ENCODE data around the gene NTN5. TPM values are rescaled to one million over a fixed set of nuclear protein-coding genes. Genes with fewer than 3 reads are reported as not detected.

Gene NTN5
- total RNA-seq, 1 experiment from 2014 or later, result 0.57 TPM

DNA sequence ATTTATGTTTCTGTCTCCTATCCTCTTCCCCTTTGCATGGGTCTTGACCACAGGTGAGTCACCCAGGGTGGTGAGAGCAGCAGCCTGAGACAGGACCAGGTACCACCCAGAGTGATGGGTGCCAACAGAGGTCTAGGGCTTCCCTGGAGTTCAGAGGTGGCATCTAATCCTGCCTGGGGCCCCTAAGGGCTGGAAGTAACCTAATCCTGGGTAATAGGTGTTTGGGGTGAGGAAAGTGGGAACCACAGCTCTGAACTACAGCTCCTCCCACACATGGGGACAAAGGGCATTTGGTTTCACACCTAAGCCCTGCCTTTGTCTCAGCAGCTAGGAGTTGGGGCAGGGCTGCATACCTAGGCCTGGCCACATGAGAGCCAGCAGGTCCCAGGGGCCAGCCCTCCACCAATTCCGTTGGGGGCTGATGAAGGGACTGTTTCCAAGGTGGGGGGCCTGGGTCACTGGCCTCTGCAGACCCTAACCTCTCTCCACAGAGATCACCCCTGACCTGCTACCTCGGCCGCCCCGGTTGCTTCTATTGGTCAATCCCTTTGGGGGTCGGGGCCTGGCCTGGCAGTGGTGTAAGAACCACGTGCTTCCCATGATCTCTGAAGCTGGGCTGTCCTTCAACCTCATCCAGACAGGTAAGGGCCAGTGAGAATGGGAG is 45.5 kb downstream of the NTN5 start:
- intact Hi-C loops (cut with micrococcal nuclease; ENCODE audit: unreplicated experiment), result no loop called here
- BruUV-seq (replicated peaks), result no TSS peak
- Mint-ChIP-seq H3K4me3 (ENCODE audit: low read depth, unreplicated experiment) (no peak overlapping the region), H3K9me3 (ENCODE audit: low read depth, unreplicated experiment) (no peaks in the 10 kb centered on the region), H3K4me1 (ENCODE audit: low read depth, unreplicated experiment) (peaks cover 37% of the 10 kb centered on the region), H3K27me3 (ENCODE audit: unreplicated experiment) (no peaks in the 10 kb centered on the region), H3K36me3 (ENCODE audit: insufficient read depth, unreplicated experiment) (peaks cover 40% of the 10 kb centered on the region), H3K27ac (ENCODE audit: unreplicated experiment) (no peak overlapping the region)
- CTCF ChIA-PET, result interaction anchor here (0.5 kb wide), 1 partner anchor 80 kb away, joined by 6 read pairs; no protein-coding TSS in a partner anchor
- DNase-seq, result peak; percentile 60
- TF ChIP-seq, protein P1, sequence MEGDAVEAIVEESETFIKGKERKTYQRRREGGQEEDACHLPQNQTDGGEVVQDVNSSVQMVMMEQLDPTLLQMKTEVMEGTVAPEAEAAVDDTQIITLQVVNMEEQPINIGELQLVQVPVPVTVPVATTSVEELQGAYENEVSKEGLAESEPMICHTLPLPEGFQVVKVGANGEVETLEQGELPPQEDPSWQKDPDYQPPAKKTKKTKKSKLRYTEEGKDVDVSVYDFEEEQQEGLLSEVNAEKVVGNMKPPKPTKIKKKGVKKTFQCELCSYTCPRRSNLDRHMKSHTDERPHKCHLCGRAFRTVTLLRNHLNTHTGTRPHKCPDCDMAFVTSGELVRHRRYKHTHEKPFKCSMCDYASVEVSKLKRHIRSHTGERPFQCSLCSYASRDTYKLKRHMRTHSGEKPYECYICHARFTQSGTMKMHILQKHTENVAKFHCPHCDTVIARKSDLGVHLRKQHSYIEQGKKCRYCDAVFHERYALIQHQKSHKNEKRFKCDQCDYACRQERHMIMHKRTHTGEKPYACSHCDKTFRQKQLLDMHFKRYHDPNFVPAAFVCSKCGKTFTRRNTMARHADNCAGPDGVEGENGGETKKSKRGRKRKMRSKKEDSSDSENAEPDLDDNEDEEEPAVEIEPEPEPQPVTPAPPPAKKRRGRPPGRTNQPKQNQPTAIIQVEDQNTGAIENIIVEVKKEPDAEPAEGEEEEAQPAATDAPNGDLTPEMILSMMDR (IDR thresholded peaks at IDR 0.05; ENCODE audit: unreplicated experiment), result no peak

DNA sequence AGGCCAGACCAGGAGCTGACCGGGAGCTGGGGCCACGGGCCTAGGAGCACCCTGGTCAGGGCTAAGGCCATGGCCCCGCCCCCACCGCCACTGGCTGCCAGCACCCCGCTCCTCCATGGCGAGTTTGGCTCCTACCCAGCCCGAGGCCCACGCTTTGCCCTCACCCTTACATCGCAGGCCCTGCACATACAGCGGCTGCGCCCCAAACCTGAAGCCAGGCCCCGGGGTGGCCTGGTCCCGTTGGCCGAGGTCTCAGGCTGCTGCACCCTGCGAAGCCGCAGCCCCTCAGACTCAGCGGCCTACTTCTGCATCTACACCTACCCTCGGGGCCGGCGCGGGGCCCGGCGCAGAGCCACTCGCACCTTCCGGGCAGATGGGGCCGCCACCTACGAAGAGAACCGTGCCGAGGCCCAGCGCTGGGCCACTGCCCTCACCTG is 46.9 kb downstream of the NTN5 start:
- CTCF ChIA-PET, result no interaction called here
- Mint-ChIP-seq H3K9me3 (ENCODE audit: low read depth, unreplicated experiment) (no peaks in the 10 kb centered on the region), H3K4me1 (ENCODE audit: low read depth, unreplicated experiment) (peaks cover 37% of the 10 kb centered on the region), H3K4me3 (ENCODE audit: low read depth, unreplicated experiment) (no peak overlapping the region), H3K36me3 (ENCODE audit: insufficient read depth, unreplicated experiment) (peaks cover 36% of the 10 kb centered on the region), H3K27ac (ENCODE audit: unreplicated experiment) (no peak overlapping the region), H3K27me3 (ENCODE audit: unreplicated experiment) (no peaks in the 10 kb centered on the region)
- intact Hi-C loops (cut with micrococcal nuclease; ENCODE audit: unreplicated experiment), result no loop called here
- BruUV-seq (replicated peaks), result no TSS peak
- DNase-seq, result no peak
- TF ChIP-seq, protein P1 (IDR thresholded peaks at IDR 0.05; ENCODE audit: unreplicated experiment), result no peak

DNA sequence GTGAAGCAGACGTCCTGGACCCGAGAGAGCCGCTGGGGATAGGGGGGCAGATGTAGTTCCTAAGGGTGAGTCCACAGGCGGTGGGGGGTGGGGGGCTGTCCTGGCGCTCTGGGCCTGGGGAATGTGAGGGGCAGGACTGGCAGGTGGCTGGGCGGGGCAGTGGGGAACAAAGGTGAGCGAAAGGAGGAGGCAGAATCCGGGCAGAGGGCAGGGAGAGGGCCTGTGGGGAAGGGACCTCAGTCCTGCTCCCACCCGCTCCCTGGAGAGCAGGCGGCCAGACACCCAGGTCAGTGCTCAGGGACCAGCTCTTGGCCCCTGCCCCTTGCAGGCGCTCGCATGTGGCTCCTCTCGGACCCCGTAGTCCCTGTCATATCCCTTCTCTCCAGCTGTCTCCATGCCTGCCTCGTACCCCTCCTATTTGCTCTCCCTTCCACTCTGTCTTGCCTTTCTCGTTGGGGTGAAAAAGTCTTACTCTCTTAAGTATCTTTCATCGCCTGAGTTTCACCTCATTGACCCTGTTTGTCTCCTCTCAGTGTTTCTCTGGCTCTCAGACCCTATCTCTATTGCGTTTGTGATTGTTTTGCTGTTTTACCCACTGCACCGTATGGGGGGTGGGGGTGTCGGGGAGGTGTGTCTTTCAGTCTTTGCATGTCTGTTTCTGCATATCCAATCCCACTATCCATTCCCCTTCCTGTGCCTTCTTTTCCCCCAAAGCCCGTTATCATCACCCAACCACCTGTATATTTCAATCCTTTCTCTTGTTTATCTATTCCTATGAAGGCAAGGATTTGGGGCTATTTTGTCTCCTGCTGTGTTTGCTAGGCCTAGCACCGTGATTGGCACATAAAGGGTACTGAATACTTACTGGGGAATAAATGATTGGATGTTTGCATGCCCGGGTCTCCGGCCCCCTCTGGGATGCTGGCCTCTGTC is 47.8 kb downstream of the NTN5 start:
- H3K36me3 Mint-ChIP-seq (ENCODE audit: insufficient read depth, unreplicated experiment), result peaks cover 29% of the 10 kb centered on the region
- no peak for DNase-seq
- no peak overlapping the region for H3K4me3 Mint-ChIP-seq (ENCODE audit: low read depth, unreplicated experiment)
- no peak overlapping the region for H3K27ac Mint-ChIP-seq (ENCODE audit: unreplicated experiment)
- peaks cover 38% of the 10 kb centered on the region for H3K4me1 Mint-ChIP-seq (ENCODE audit: low read depth, unreplicated experiment)
- intact Hi-C loops (cut with micrococcal nuclease; ENCODE audit: unreplicated experiment), result no loop called here
- CTCF ChIA-PET, result no interaction called here
- BruUV-seq (replicated peaks), result no TSS peak
- H3K9me3 Mint-ChIP-seq (ENCODE audit: low read depth, unreplicated experiment), result no peaks in the 10 kb centered on the region
- TF ChIP-seq, protein P1 (IDR thresholded peaks at IDR 0.05; ENCODE audit: unreplicated experiment), result no peak
- H3K27me3 Mint-ChIP-seq (ENCODE audit: unreplicated experiment), result no peaks in the 10 kb centered on the region

DNA sequence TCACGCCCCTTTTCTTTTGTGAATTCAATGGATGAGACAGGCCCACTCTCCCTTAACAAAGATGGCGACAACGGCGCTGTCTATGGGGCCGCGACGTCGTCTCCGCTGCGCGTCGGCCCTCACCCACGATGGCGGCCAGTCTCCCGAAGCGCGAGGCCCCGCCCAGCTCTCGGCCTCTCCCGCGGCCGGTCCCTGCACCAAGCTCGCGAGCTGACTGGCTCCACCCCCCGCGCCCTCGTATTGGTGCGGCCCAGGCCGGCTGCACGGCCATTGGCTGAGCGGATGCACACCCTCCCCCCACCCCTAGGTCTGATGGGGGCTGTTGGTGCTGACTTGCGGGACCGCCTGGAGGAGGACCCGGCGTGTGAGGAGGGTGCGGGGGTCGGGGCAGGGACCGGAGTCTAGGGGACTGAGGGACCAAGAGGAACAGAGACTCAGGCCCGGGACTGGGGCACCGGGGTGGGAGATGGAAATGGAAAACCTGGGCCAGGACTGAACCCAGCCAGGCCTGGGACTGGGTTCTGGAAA is 48.7 kb downstream of the NTN5 start:
- H3K4me3 Mint-ChIP-seq (ENCODE audit: low read depth, unreplicated experiment), result no peak overlapping the region
- CTCF ChIA-PET, result no interaction called here
- peaks cover 27% of the 10 kb centered on the region for H3K36me3 Mint-ChIP-seq (ENCODE audit: insufficient read depth, unreplicated experiment)
- TF ChIP-seq, protein P1 (IDR thresholded peaks at IDR 0.05; ENCODE audit: unreplicated experiment), result no peak
- intact Hi-C loops (cut with micrococcal nuclease; ENCODE audit: unreplicated experiment), result no loop called here
- no peaks in the 10 kb centered on the region for H3K27me3 Mint-ChIP-seq (ENCODE audit: unreplicated experiment)
- no TSS peak for BruUV-seq (replicated peaks)
- H3K27ac Mint-ChIP-seq (ENCODE audit: unreplicated experiment), result no peak overlapping the region
- H3K4me1 Mint-ChIP-seq (ENCODE audit: low read depth, unreplicated experiment), result peaks cover 48% of the 10 kb centered on the region
- no peaks in the 10 kb centered on the region for H3K9me3 Mint-ChIP-seq (ENCODE audit: low read depth, unreplicated experiment)
- DNase-seq, result no peak

All from Calu3 (cell line).